HEK293 (cell line): ENCODE measurements around the gene FGD4.

Experiments used
- CTCF ChIA-PET: fragments of 350-600 bp; formaldehyde crosslinking; extraction: SDS; loops from one replicate; lab custom pipeline; 2021; ENCODE audit warnings: antibody characterized with exemption; lab: Yijun Ruan, JAX
- POLR2A ChIA-PET: fragments of 300-600 bp; formaldehyde crosslinking; extraction: SDS; loops from one replicate; lab custom pipeline; 2020; ENCODE audit warnings: antibody characterized with exemption, inconsistent platforms; lab: Yijun Ruan, JAX
- H3K27ac ChIP-seq: fragments of 200-500 bp; sonication (Bioruptor generic); 2 replicates; pipeline ENCODE4 v1.5.1; 2014; ENCODE audit warnings: low read depth, low read length, control low read depth, inconsistent platforms; ENCODE audit errors: extremely low read depth
- H3K36me3 ChIP-seq, 2 experiments: fragments of 200-500 bp in 1 of 2; sonication (Bioruptor generic) in 1 of 2; 1 replicate in 1 of 2; 2 replicates in 1 of 2; pipeline ENCODE4 v1.5.1; 2014 to 2017; ENCODE audit warnings: inconsistent platforms in 2 of 2, low read length in 2 of 2; ENCODE audit not compliant: control insufficient read depth in 2 of 2, insufficient read depth in 1 of 2
- H3K4me1 ChIP-seq: fragments of 200-500 bp; sonication (Bioruptor generic); 2 replicates; pipeline ENCODE4 v1.5.1; 2014; ENCODE audit warnings: mild to moderate bottlenecking, low read length, inconsistent platforms; ENCODE audit not compliant: control insufficient read depth, insufficient read depth
- H3K4me3 ChIP-seq: 2 replicates; pipeline ENCODE4 v1.5.1; 2011; ENCODE audit warnings: low read depth, mild to moderate bottlenecking, control low read depth, low read length, moderate library complexity
- H3K9me3 ChIP-seq: fragments of 200-500 bp; sonication (Bioruptor generic); 2 replicates; pipeline ENCODE4 v1.5.1; 2014; ENCODE audit warnings: low read depth, low read length, inconsistent platforms; ENCODE audit not compliant: control insufficient read depth, insufficient read depth
- ATF2 ChIP-seq: fragments of 450-650 bp; formaldehyde crosslinking; IDR thresholded peaks from 2 replicates; pipeline ENCODE4 v1.5.1; 2016; ENCODE audit warnings: missing biosample characterization, missing genetic modification characterization, low read depth
- KLF1 ChIP-seq: fragments of 450-650 bp; formaldehyde crosslinking; IDR thresholded peaks from 2 replicates; pipeline ENCODE4 v1.5.1; 2016; ENCODE audit warnings: missing biosample characterization, missing genetic modification characterization
- PRDM6 ChIP-seq: fragments of 450-650 bp; formaldehyde crosslinking; IDR thresholded peaks from 2 replicates; pipeline ENCODE4 v1.5.1; 2017; ENCODE audit warnings: missing biosample characterization, missing genetic modification characterization
- ZNF121 ChIP-seq: fragments of 450-650 bp; formaldehyde crosslinking; IDR thresholded peaks from 2 replicates; pipeline ENCODE4 v1.5.1; 2016; ENCODE audit warnings: missing biosample characterization, missing genetic modification characterization
- ZNF184 ChIP-seq: fragments of 450-650 bp; IDR thresholded peaks from 2 replicates; pipeline ENCODE4 v1.5.1; 2018; ENCODE audit warnings: missing biosample characterization, mild to moderate bottlenecking, missing genetic modification characterization
- ZNF211 ChIP-seq: fragments of 450-650 bp; formaldehyde crosslinking; IDR thresholded peaks from 2 replicates; pipeline ENCODE4 v1.5.1; 2016; ENCODE audit warnings: low read depth, missing biosample characterization, missing genetic modification characterization
- ZNF280C ChIP-seq: fragments of 450-650 bp; formaldehyde crosslinking; IDR thresholded peaks from 2 replicates; pipeline ENCODE4 v1.5.1; 2016; ENCODE audit warnings: missing biosample characterization, missing genetic modification characterization
- ZNF354C ChIP-seq: fragments of 450-650 bp; formaldehyde crosslinking; IDR thresholded peaks from 2 replicates; pipeline ENCODE4 v1.5.1; 2016; ENCODE audit warnings: missing biosample characterization, missing genetic modification characterization, low read depth, borderline replicate concordance
- ZNF37A ChIP-seq: fragments of 450-650 bp; IDR thresholded peaks from 2 replicates; pipeline ENCODE4 v1.5.1; 2018; ENCODE audit warnings: missing biosample characterization, missing genetic modification characterization
- ZNF404 ChIP-seq: fragments of 450-650 bp; formaldehyde crosslinking; IDR thresholded peaks from 2 replicates; pipeline ENCODE4 v1.5.1; 2017; ENCODE audit warnings: missing biosample characterization, missing genetic modification characterization
- ZNF501 ChIP-seq: fragments of 450-650 bp; formaldehyde crosslinking; IDR thresholded peaks from 2 replicates; pipeline ENCODE4 v1.5.1; 2016; ENCODE audit warnings: missing biosample characterization, missing genetic modification characterization
- ZNF518A ChIP-seq: fragments of 450-650 bp; formaldehyde crosslinking; conservative IDR thresholded peaks from 2 replicates; pipeline ENCODE4 v1.5.1; 2016; ENCODE audit warnings: low read depth, missing biosample characterization, missing genetic modification characterization
- ZNF544 ChIP-seq: fragments of 450-650 bp; formaldehyde crosslinking; IDR thresholded peaks from 2 replicates; pipeline ENCODE4 v1.5.0; 2017; ENCODE audit warnings: missing biosample characterization, missing genetic modification characterization
- ZNF549 ChIP-seq: fragments of 450-650 bp; IDR thresholded peaks from 2 replicates; pipeline ENCODE4 v1.5.1; 2018; ENCODE audit warnings: missing biosample characterization, missing genetic modification characterization, mild to moderate bottlenecking, inconsistent platforms, moderate library complexity
- ZNF596 ChIP-seq: fragments of 450-650 bp; IDR thresholded peaks from 2 replicates; pipeline ENCODE4 v1.5.0; 2018; ENCODE audit warnings: missing biosample characterization, mild to moderate bottlenecking, missing genetic modification characterization, moderate library complexity
- ZNF623 ChIP-seq: fragments of 450-650 bp; formaldehyde crosslinking; IDR thresholded peaks from 2 replicates; pipeline ENCODE4 v1.5.1; 2016; ENCODE audit warnings: missing biosample characterization, missing genetic modification characterization
- ZNF76 ChIP-seq: fragments of 450-650 bp; formaldehyde crosslinking; IDR thresholded peaks from 2 replicates; pipeline ENCODE4; 2016; ENCODE audit warnings: low read depth, missing biosample characterization, missing genetic modification characterization, borderline replicate concordance
- ZSCAN30 ChIP-seq: fragments of 450-650 bp; IDR thresholded peaks from 2 replicates; pipeline ENCODE4 v1.5.1; 2018; ENCODE audit warnings: missing biosample characterization, mild to moderate bottlenecking, missing genetic modification characterization, moderate library complexity

The FGD4 gene

GRCh38 chr12:32400866-32401265 lies 1.5 kb downstream of the FGD4 start:
- peak overlapping the region; percentile 84 for H3K4me3 ChIP-seq
- ChIA-PET CTCF (interaction anchor here (0.5 to 1.1 kb wide), 6 partner anchors 33 to 355 kb away, joined by 3 to 4 read pairs (median 3); partner anchors contain the start of gene YARS2), POLR2A (interaction anchor here (0.6 to 2.3 kb wide), 4 partner anchors 35 to 47 kb away, joined by 4 to 10 read pairs (median 7); no protein-coding TSS in a partner anchor)
- H3K9me3 ChIP-seq: no peaks in the 10 kb centered on the region
- no peaks in the 10 kb centered on the region for H3K36me3 ChIP-seq
- no peak overlapping the region for H3K27ac ChIP-seq
- no peak for TF ChIP-seq ZNF184
- TF ChIP-seq ZNF549 (tag by site-specific recombination): no peak
- peaks cover 14% of the 10 kb centered on the region for H3K4me1 ChIP-seq

GRCh38 chr12:32402170-32402569 lies 2.8 kb downstream of the FGD4 start:
- POLR2A ChIA-PET: interaction anchor here (0.6 kb wide), 1 partner anchor 130 kb away, joined by 3 read pairs; no protein-coding TSS in a partner anchor
- H3K36me3 ChIP-seq: no peaks in the 10 kb centered on the region
- H3K4me3 ChIP-seq: no peak overlapping the region
- CTCF ChIA-PET: interaction anchor here (0.6 kb wide), 2 partner anchors 12 to 1164 kb away, joined by 4 to 8 read pairs; no protein-coding TSS in a partner anchor
- no peak overlapping the region for H3K27ac ChIP-seq
- TF ChIP-seq ATF2 (tag by site-specific recombination): no peak
- TF ChIP-seq KLF1: no peak
- TF ChIP-seq ZNF501 (tag by site-specific recombination): no peak
- TF ChIP-seq ZNF211 (tag by site-specific recombination): no peak
- TF ChIP-seq ZSCAN30 (tag by site-specific recombination): no peak
- no peak for TF ChIP-seq ZNF544 (tag by site-specific recombination)
- TF ChIP-seq ZNF121 (tag by site-specific recombination): peak; percentile 93
- no peaks in the 10 kb centered on the region for H3K9me3 ChIP-seq
- peaks cover 14% of the 10 kb centered on the region for H3K4me1 ChIP-seq

- Histone ChIP-seq H3K9me3 (no peaks in the 10 kb centered on the region), H3K36me3 (no peaks in the 10 kb centered on the region), H3K27ac (no peak overlapping the region), H3K4me1 (peaks cover 9% of the 10 kb centered on the region), H3K4me3 (no peak overlapping the region)
- CTCF ChIA-PET: interaction anchor here (0.5 kb wide), 1 partner anchor 1285 kb away, joined by 4 read pairs; no protein-coding TSS in a partner anchor
- no peak for TF ChIP-seq ZNF37A (tag by site-specific recombination)
- no peak for TF ChIP-seq ZNF596
- TF ChIP-seq ZNF76 (tag by site-specific recombination): no peak
- TF ChIP-seq PRDM6: peak; percentile 58; the same call in 1 of the 2 replicates
- POLR2A ChIA-PET: no interaction called here
These were observed 3.6 kb downstream of the FGD4 start for GRCh38 chr12:32402946-32403345.

GRCh38 chr12:32407795-32408194 lies 8.4 kb downstream of the FGD4 start:
- Histone ChIP-seq H3K9me3 (no peaks in the 10 kb centered on the region), H3K4me1 (peaks cover 3% of the 10 kb centered on the region), H3K27ac (no peak overlapping the region), H3K36me3 (no peaks in the 10 kb centered on the region; a peak in 1 of 3 replicates), H3K4me3 (no peak overlapping the region)
- POLR2A ChIA-PET: no interaction called here
- CTCF ChIA-PET: interaction anchor here (0.7 to 1.2 kb wide), 2 partner anchors 8 to 296 kb away, joined by 4 to 7 read pairs; partner anchors contain the start of gene FGD4
- TF ChIP-seq ZNF623 (tag by site-specific recombination) (peak; percentile 65), ZNF354C (tag by site-specific recombination) (peak; percentile 81; the same call in 1 of the 2 replicates), ZNF518A (tag by site-specific recombination) (peak; percentile 90), ZNF280C (tag by site-specific recombination) (no peak), ZNF404 (tag by site-specific recombination) (no peak)
